GM12878 (cell line): ENCODE data around the gene TESK1. TPM values are rescaled to one million over a fixed set of nuclear protein-coding genes. Genes with fewer than 3 reads are reported as not detected.

ENCODE experiments used
- BCL3 ChIP-seq: IDR thresholded peaks from 2 replicates; pipeline ENCODE4 v1.6.1; 2011; ENCODE audit warnings: borderline replicate concordance, low read depth, mild to moderate bottlenecking, moderate library complexity, low read length; ENCODE audit not compliant: insufficient read depth, poor library complexity, severe bottlenecking
- CREB1 ChIP-seq: IDR thresholded peaks from 2 replicates; pipeline ENCODE4 v1.6.1; 2012; ENCODE audit warnings: low read depth, mild to moderate bottlenecking, inconsistent platforms
- LARP7 ChIP-seq: fragments of 450-650 bp; IDR thresholded peaks from 2 replicates; pipeline ENCODE4 v1.6.1; 2017; ENCODE audit warnings: mild to moderate bottlenecking
- MTA3 ChIP-seq: IDR thresholded peaks from 2 replicates; pipeline ENCODE4 v1.6.1; 2012; ENCODE audit warnings: low read length, inconsistent platforms, borderline replicate concordance
- MYB ChIP-seq: fragments of 150-350 bp; IDR thresholded peaks from 2 replicates; pipeline ENCODE4 v1.6.1; 2014; ENCODE audit warnings: mild to moderate bottlenecking, low read depth, low read length, borderline replicate concordance
- POU2F2 ChIP-seq: IDR thresholded peaks from 3 replicates; pipeline ENCODE4 v1.6.1; 2011; ENCODE audit warnings: low read depth, mild to moderate bottlenecking, low read length, borderline replicate concordance
- RCOR1 ChIP-seq: conservative IDR thresholded peaks from 2 replicates; pipeline ENCODE4 v1.6.1; 2012; ENCODE audit warnings: low read depth, low read length, improper control_type of control experiment
- REST ChIP-seq: IDR thresholded peaks from 2 replicates; pipeline ENCODE4 v1.6.1; 2012; ENCODE audit warnings: mild to moderate bottlenecking, low read depth, low read length
- STAT1 ChIP-seq: fragments of 450-650 bp; conservative IDR thresholded peaks from 2 replicates; pipeline ENCODE4 v1.6.1; 2014; ENCODE audit warnings: antibody characterized with exemption, mild to moderate bottlenecking
- polyA plus RNA-seq, 11 experiments: library from polyadenylated mRNA; depleted of rRNA in 4 of 11; unstranded in 6 of 11; stranded (reverse) in 5 of 11; fragments of >200 nt; fragmentation: Nextera tagmentation in 4 of 11; fragmentation: Illumina TruSeq in 1 of 11; extraction: Ambion mirVana in 4 of 11; extraction: Trizol in 1 of 11; gene quantifications; 1 replicate in 1 of 11; 2 replicates in 10 of 11; pipeline versions ENCODE4 v1.2.1 to v1.2.3, GENCODE V29; 2011 to 2016; ENCODE audit warnings: inconsistent platforms in 2 of 11, missing spikeins in 2 of 11, low read depth in 1 of 11
- total RNA-seq, 4 experiments: library from RNA; depleted of rRNA in 3 of 4; stranded (reverse); fragments of >200 nt in 3 of 4; fragmentation: Illumina TruSeq in 1 of 4; extraction: Trizol in 1 of 4; gene quantifications; 2 replicates each; pipeline versions ENCODE4 v1.2.1 to v1.2.3, GENCODE V29; 2013 to 2021
- TF ChIP-seq, protein P1 (sequence below): IDR thresholded peaks from 2 replicates; pipeline ENCODE4 v1.6.1; 2011; ENCODE audit warnings: borderline replicate concordance, low read depth, mild to moderate bottlenecking, moderate library complexity, mixed read lengths, low read length; ENCODE audit not compliant: insufficient read depth; ENCODE audit errors: extremely low read length
- TF ChIP-seq, protein P2 (sequence below): fragments of 450-650 bp; IDR thresholded peaks from 2 replicates; pipeline ENCODE4 v1.6.1; 2017; ENCODE audit warnings: mild to moderate bottlenecking
- TF ChIP-seq, protein P3 (sequence below): IDR thresholded peaks from 2 replicates; pipeline ENCODE4 v1.6.1; 2012; ENCODE audit warnings: low read depth, low read length, improper control_type of control experiment

TESK1 gene
- total and polyA plus RNA-seq, 10 of the 15 experiments (the other 5 are each of a cell fraction or from before 2014, with no cell fraction given): 0.16 to 19.5 (median 7.9) TPM; not detected in 1

- TF ChIP-seq REST (no peak), CREB1 (no peak; the same call in 1 of the 2 replicates), BCL3 (peak; percentile 13), MYB (no peak), RCOR1 (no peak), STAT1 (no peak), POU2F2 (no peak; the same call in 2 of the 3 replicates), LARP7 (no peak), MTA3 (no peak)
- TF ChIP-seq, protein P1, sequence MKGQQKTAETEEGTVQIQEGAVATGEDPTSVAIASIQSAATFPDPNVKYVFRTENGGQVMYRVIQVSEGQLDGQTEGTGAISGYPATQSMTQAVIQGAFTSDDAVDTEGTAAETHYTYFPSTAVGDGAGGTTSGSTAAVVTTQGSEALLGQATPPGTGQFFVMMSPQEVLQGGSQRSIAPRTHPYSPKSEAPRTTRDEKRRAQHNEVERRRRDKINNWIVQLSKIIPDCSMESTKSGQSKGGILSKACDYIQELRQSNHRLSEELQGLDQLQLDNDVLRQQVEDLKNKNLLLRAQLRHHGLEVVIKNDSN: no peak
- TF ChIP-seq, protein P2, sequence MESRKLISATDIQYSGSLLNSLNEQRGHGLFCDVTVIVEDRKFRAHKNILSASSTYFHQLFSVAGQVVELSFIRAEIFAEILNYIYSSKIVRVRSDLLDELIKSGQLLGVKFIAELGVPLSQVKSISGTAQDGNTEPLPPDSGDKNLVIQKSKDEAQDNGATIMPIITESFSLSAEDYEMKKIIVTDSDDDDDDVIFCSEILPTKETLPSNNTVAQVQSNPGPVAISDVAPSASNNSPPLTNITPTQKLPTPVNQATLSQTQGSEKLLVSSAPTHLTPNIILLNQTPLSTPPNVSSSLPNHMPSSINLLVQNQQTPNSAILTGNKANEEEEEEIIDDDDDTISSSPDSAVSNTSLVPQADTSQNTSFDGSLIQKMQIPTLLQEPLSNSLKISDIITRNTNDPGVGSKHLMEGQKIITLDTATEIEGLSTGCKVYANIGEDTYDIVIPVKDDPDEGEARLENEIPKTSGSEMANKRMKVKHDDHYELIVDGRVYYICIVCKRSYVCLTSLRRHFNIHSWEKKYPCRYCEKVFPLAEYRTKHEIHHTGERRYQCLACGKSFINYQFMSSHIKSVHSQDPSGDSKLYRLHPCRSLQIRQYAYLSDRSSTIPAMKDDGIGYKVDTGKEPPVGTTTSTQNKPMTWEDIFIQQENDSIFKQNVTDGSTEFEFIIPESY: no peak
- TF ChIP-seq, protein P3, sequence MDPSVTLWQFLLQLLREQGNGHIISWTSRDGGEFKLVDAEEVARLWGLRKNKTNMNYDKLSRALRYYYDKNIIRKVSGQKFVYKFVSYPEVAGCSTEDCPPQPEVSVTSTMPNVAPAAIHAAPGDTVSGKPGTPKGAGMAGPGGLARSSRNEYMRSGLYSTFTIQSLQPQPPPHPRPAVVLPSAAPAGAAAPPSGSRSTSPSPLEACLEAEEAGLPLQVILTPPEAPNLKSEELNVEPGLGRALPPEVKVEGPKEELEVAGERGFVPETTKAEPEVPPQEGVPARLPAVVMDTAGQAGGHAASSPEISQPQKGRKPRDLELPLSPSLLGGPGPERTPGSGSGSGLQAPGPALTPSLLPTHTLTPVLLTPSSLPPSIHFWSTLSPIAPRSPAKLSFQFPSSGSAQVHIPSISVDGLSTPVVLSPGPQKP: no peak
These were observed 14.7 kb downstream of the TESK1 start (continued) for GRCh38 chr9:35619800-35620158.
